HEK293T (cell line): ENCODE measurements around the gene RUVBL2.
A peak's percentile ranks its signal among the peaks of the same experiment; 100 is the strongest.

Experiments
- CTCF ChIA-PET: fragments of 350-600 bp; formaldehyde crosslinking; extraction: SDS; loops from one replicate; lab custom pipeline; 2021; ENCODE audit warnings: antibody characterized with exemption, inconsistent platforms; lab: Yijun Ruan, JAX
- POLR2A ChIA-PET: fragments of 350-600 bp; formaldehyde crosslinking; extraction: SDS; loops from one replicate; lab custom pipeline; 2020; ENCODE audit warnings: antibody characterized with exemption, inconsistent platforms; lab: Yijun Ruan, JAX
- DNase-seq: peaks from one replicate; pipeline ENCODE4 v3.0.0; 2012; ENCODE audit warnings: mixed read lengths; ENCODE audit errors: extremely low spot score
- ARNT ChIP-seq: fragments of 450-650 bp; IDR thresholded peaks from 2 replicates; pipeline ENCODE4 v1.6.1; 2017; ENCODE audit warnings: mild to moderate bottlenecking
- BHLHE40 ChIP-seq: fragments of 450-650 bp; IDR thresholded peaks from 2 replicates; pipeline ENCODE4 v1.6.1; 2016; ENCODE audit warnings: mild to moderate bottlenecking, moderate library complexity, borderline replicate concordance
- CTBP1 ChIP-seq: fragments of 450-650 bp; IDR thresholded peaks from 2 replicates; pipeline ENCODE4 v1.6.1; 2016; ENCODE audit warnings: borderline replicate concordance
- ELF4 ChIP-seq: fragments of 450-650 bp; IDR thresholded peaks from 2 replicates; pipeline ENCODE4 v1.6.1; 2017; ENCODE audit warnings: antibody characterized with exemption
- FOXA1 ChIP-seq: fragments of 450-650 bp; IDR thresholded peaks from 2 replicates; pipeline ENCODE4 v1.6.1; 2016; ENCODE audit warnings: mild to moderate bottlenecking
- FOXK2 ChIP-seq: fragments of 450-650 bp; IDR thresholded peaks from 2 replicates; pipeline ENCODE4 v1.6.1; 2016; ENCODE audit warnings: mild to moderate bottlenecking
- FOXM1 ChIP-seq: fragments of 450-650 bp; IDR thresholded peaks from 2 replicates; pipeline ENCODE4 v1.6.1; 2017; ENCODE audit warnings: mild to moderate bottlenecking, borderline replicate concordance
- HDGF ChIP-seq: fragments of 450-650 bp; IDR thresholded peaks from 2 replicates; pipeline ENCODE4 v1.6.1; 2017; ENCODE audit warnings: antibody characterized with exemption, borderline replicate concordance
- L3MBTL2 ChIP-seq: fragments of 450-650 bp; conservative IDR thresholded peaks from 2 replicates; pipeline ENCODE4 v1.6.1; 2016; ENCODE audit warnings: mild to moderate bottlenecking
- LEF1 ChIP-seq: fragments of 450-650 bp; IDR thresholded peaks from 2 replicates; pipeline ENCODE4 v1.6.1; 2017; ENCODE audit warnings: mild to moderate bottlenecking, borderline replicate concordance
- NFRKB ChIP-seq: fragments of 450-650 bp; IDR thresholded peaks from 2 replicates; pipeline ENCODE4 v1.6.1; 2016; ENCODE audit warnings: mild to moderate bottlenecking, moderate library complexity
- SP1 ChIP-seq: fragments of 450-650 bp; IDR thresholded peaks from 2 replicates; pipeline ENCODE4 v1.6.1; 2017
- SUZ12 ChIP-seq: fragments of 450-650 bp; IDR thresholded peaks from 2 replicates; pipeline ENCODE4 v1.6.1; 2016; ENCODE audit warnings: mild to moderate bottlenecking
- TARDBP ChIP-seq: fragments of 450-650 bp; IDR thresholded peaks from 2 replicates; pipeline ENCODE4 v1.6.1; 2016
- ZNF384 ChIP-seq: fragments of 450-650 bp; IDR thresholded peaks from 2 replicates; pipeline ENCODE4 v1.6.1; 2016
- TF ChIP-seq, protein P1 (sequence below): fragments of 450-650 bp; IDR thresholded peaks from 2 replicates; pipeline ENCODE4 v1.6.1; 2016

RUVBL2 gene

DNA sequence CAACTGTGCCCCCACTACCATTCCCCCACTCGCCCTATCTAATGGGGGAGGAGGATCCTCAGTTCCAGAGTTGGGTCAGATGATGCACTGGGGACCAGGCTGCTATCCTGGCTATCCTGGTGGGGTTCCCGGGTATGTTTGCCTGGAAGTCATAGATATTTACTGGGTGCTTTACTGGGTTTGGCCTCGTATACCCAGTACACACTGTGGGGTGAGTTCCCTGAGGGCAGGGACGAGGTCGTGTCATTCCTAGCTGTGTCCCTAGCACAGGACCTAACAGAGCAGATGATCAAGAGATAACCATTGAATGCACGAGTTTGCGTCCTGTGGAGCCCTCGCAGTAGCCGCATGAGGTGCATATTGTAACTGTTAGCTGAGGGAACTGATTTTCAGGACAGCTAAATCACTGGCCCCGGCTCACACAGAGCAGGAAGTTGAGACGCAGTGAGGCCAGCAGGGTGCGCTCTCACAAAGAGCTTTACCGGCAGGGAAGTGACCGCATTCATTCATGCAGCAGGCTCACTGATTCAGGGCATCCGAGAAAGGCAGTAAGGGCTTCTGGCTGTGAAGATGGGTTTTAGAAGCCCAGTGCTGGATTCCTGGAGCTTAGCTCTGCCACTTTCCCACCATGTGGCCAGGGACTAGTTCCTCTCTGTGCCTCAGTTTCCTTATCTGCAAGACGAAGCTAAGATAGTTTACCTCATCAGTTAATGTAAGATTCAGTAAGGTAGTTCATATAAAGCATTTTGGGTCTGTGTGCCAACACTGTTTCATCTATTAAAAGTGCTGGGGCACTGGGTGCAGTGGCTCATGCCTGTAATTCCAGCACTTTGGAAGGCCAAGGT is 6.0 kb downstream of the RUVBL2 start:
- CTCF ChIA-PET = interaction anchor here (0.6 to 1.7 kb wide), 14 partner anchors 9 to 744 kb away, joined by 3 to 16 read pairs (median 4); a partner anchor contains a TSS

DNA sequence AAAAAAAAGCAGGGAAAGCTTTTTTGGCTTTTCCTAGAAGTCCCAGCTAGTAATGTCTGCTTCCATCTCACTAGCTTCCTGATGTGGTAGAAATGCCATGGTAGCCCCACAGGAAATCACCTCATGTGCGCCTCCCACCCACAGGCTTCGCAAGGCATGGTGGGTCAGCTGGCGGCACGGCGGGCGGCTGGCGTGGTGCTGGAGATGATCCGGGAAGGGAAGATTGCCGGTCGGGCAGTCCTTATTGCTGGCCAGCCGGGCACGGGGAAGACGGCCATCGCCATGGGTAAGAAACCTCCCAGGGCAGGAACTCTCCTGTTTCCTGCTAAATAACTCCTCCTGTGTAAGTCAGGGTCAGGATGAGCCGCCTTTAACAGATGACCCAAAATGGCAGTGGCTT is 10.4 kb downstream of the RUVBL2 start:
- ChIA-PET POLR2A (no interaction called here), CTCF (no interaction called here)
- TF ChIP-seq SP1 (no peak), BHLHE40 (no peak), CTBP1 (no peak), LEF1 (no peak), NFRKB (no peak), FOXM1 (no peak), SUZ12 (no peak), TARDBP (no peak)
- DNase-seq = no peak

More for the DNA sequence above, 6.0 kb downstream of the RUVBL2 start:
- POLR2A ChIA-PET = interaction anchor here (0.7 to 1.2 kb wide), 3 partner anchors 9 to 66 kb away, joined by 3 to 4 read pairs (median 3); no protein-coding TSS in a partner anchor
- peak; percentile 72 for DNase-seq
- TF ChIP-seq LEF1 (no peak), CTBP1 (no peak), TARDBP (no peak), HDGF (no peak), FOXA1 (no peak), ARNT (no peak), FOXM1 (no peak), SP1 (no peak), ZNF384 (no peak)
- TF ChIP-seq, protein P1, sequence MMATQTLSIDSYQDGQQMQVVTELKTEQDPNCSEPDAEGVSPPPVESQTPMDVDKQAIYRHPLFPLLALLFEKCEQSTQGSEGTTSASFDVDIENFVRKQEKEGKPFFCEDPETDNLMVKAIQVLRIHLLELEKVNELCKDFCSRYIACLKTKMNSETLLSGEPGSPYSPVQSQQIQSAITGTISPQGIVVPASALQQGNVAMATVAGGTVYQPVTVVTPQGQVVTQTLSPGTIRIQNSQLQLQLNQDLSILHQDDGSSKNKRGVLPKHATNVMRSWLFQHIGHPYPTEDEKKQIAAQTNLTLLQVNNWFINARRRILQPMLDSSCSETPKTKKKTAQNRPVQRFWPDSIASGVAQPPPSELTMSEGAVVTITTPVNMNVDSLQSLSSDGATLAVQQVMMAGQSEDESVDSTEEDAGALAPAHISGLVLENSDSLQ = no peak

DNA sequence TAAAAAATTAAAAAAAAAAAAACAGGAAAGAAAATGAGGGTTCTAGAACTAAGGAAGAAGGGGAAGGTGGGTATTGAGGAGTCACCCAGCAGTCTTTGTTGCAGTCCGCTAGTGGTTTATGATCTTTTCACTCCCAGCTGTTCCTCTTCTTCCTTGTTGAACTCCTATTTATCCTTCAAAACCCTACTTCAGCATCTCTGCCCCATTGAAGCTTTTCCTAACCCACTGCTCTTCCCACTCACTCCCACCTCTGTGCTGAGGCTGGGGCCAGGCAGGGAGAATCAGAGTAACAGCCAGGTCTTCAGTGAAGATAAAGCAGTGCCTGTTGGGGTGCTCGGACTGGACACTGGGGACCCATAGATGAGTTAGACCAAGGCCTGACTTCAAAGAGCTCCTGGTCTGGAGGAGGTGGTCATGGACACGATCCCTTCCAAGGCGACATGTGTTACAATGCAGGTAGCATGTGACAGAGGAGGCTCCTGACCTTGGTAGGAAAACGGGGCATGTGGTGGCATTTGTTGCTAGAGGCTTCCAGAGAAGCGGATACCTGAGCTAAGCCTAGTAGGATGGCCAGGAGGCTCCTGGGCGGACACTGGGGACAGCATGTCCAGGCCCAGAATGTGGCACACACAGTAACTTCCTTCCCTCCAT is 11.4 kb downstream of the RUVBL2 start:
- TF ChIP-seq BHLHE40 (no peak), SP1 (no peak), FOXK2 (no peak), ELF4 (no peak)
- ChIA-PET POLR2A (no interaction called here), CTCF (no interaction called here)
- no peak for DNase-seq

DNA sequence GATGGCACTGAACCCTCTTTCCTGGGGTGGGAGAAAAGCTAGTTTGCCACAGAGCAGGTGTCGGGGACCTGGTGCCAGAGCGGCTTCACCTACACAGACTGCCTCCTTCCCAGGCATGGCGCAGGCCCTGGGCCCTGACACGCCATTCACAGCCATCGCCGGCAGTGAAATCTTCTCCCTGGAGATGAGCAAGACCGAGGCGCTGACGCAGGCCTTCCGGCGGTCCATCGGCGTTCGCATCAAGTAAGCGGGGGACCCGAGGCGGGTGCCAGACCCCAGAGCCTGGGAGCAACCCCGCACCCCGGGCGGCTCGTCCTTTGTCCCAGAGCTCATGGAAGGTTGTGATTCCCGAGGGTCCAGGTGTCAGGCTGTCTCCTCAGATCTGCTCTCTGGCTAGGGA is 13.2 kb downstream of the RUVBL2 start:
- TF ChIP-seq TARDBP = no peak
- no peak for TF ChIP-seq CTBP1
- TF ChIP-seq HDGF = no peak
- TF ChIP-seq ZNF384 = no peak
- TF ChIP-seq LEF1 = no peak
- TF ChIP-seq, protein P1 = no peak
- no peak for TF ChIP-seq BHLHE40
- ChIA-PET CTCF (no interaction called here), POLR2A (interaction anchor here (1.2 kb wide), 1 partner anchor 13 kb away, joined by 3 read pairs; the partner anchor contains the start of gene RUVBL2)
- no peak for DNase-seq

DNA sequence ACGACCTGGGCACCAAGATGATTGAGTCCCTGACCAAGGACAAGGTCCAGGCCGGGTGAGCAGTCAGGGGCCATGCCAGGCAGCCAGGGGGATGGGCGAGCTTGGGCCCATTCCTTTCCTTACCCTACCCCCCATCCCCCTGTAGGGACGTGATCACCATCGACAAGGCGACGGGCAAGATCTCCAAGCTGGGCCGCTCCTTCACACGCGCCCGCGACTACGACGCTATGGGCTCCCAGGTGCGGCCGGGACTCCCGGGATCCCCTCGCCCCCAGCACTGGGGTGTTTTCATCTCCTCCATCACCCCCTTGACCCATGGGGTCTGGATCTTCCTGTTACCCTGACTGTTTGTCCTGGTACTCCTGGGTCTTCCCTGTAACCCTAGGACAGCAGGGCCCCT is 16.1 kb downstream of the RUVBL2 start:
- TF ChIP-seq BHLHE40 (no peak), ARNT (no peak), SUZ12 (no peak), FOXA1 (no peak), ZNF384 (no peak), ELF4 (no peak), HDGF (no peak), SP1 (no peak), FOXM1 (no peak)
- ChIA-PET CTCF (interaction anchor here (3.6 kb wide), 1 partner anchor 10 kb away, joined by 16 read pairs; no protein-coding TSS in a partner anchor), POLR2A (no interaction called here)
- DNase-seq = no peak

DNA sequence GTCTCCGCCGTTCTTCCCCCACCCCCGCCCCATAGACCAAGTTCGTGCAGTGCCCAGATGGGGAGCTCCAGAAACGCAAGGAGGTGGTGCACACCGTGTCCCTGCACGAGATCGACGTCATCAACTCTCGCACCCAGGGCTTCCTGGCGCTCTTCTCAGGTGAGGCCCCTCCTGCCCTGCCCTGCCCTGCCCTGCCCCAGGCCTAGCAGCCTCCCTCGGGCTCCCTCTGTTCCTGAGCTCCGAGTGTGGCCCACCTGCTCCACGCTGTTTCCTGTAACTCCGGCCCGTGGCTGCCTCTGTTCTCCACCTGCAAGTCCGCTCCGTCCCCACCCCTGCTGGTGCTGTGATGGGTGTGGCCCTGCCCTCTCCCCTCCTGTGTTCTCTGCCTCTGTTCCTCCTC is 16.8 kb downstream of the RUVBL2 start:
- TF ChIP-seq SP1 (no peak), FOXM1 (no peak), LEF1 (no peak), ZNF384 (no peak), FOXK2 (no peak), L3MBTL2 (no peak), ELF4 (no peak), HDGF (no peak), BHLHE40 (no peak), TARDBP (no peak), SUZ12 (no peak), FOXA1 (no peak)
- TF ChIP-seq, protein P1 = no peak
- ChIA-PET CTCF (interaction anchor here (3.6 kb wide), 1 partner anchor 11 kb away, joined by 16 read pairs; no protein-coding TSS in a partner anchor), POLR2A (no interaction called here)
- DNase-seq = no peak
